H9 (cell line): Measurements from ENCODE around the gene SPATA3. TPM values are rescaled to one million over a fixed set of nuclear protein-coding genes. Genes with fewer than 3 reads are reported as not detected.

Experiments
- DNase-seq: peaks from one replicate; pipeline ENCODE4 v3.0.0-alpha.2; 2017
- H2AFZ ChIP-seq: one replicate; pipeline ENCODE4 v1.6.1; 2013; ENCODE audit warnings: mild to moderate bottlenecking, low read length, control low read depth, moderate library complexity
- H2AK5ac ChIP-seq: 2 replicates; pipeline ENCODE4 v1.6.1; 2013; ENCODE audit warnings: low read length, control low read depth, mixed read lengths; ENCODE audit not compliant: insufficient read length
- H2BK120ac ChIP-seq: one replicate; pipeline ENCODE4 v1.6.1; 2013; ENCODE audit warnings: low read depth, mild to moderate bottlenecking, low read length, control low read depth, inconsistent platforms; ENCODE audit not compliant: poor library complexity, severe bottlenecking
- H2BK12ac ChIP-seq: 2 replicates; pipeline ENCODE4 v1.6.1; 2013; ENCODE audit warnings: low read length, control low read depth, mixed read lengths, low read depth; ENCODE audit not compliant: insufficient read length
- H2BK15ac ChIP-seq: 2 replicates; pipeline ENCODE4 v1.6.1; 2013; ENCODE audit warnings: low read depth, low read length, control low read depth
- H2BK20ac ChIP-seq: one replicate; pipeline ENCODE4 v1.6.1; 2013; ENCODE audit warnings: low read depth, mild to moderate bottlenecking, low read length, control low read depth, inconsistent platforms; ENCODE audit not compliant: poor library complexity, severe bottlenecking
- H2BK5ac ChIP-seq: 2 replicates; pipeline ENCODE4 v1.6.1; 2013; ENCODE audit warnings: low read length, control low read depth, mixed read lengths; ENCODE audit not compliant: insufficient read length
- H3K14ac ChIP-seq: 2 replicates; pipeline ENCODE4 v1.6.1; 2013; ENCODE audit warnings: low read length, control low read depth; ENCODE audit not compliant: insufficient read depth
- H3K18ac ChIP-seq: 2 replicates; pipeline ENCODE4 v1.6.1; 2013; ENCODE audit warnings: low read depth, mild to moderate bottlenecking, mixed read lengths, low read length, control low read depth; ENCODE audit not compliant: insufficient read length
- H3K23ac ChIP-seq: 2 replicates; pipeline ENCODE4 v1.6.1; 2013; ENCODE audit warnings: low read length, control low read depth, mixed read lengths, low read depth; ENCODE audit not compliant: insufficient read length
- H3K23me2 ChIP-seq: 2 replicates; pipeline ENCODE4 v1.6.1; 2013; ENCODE audit warnings: low read depth, mild to moderate bottlenecking, mixed read lengths, low read length, control low read depth; ENCODE audit not compliant: insufficient read length, poor library complexity, severe bottlenecking
- H3K27ac ChIP-seq: 2 replicates; pipeline ENCODE4 v1.5.1; 2013; ENCODE audit warnings: low read length, control low read depth, mixed read lengths, low read depth; ENCODE audit not compliant: insufficient read length
- H3K27me3 ChIP-seq: 2 replicates; pipeline ENCODE4 v1.6.1; 2013; ENCODE audit warnings: low read length, control low read depth, inconsistent platforms; ENCODE audit not compliant: insufficient read depth
- H3K4ac ChIP-seq: 2 replicates; pipeline ENCODE4 v1.6.1; 2013; ENCODE audit warnings: low read depth, mild to moderate bottlenecking, control low read depth, inconsistent platforms, low read length, moderate library complexity
- H3K4me1 ChIP-seq: 2 replicates; pipeline ENCODE4 v1.6.1; 2013; ENCODE audit warnings: low read length, control low read depth, inconsistent platforms; ENCODE audit not compliant: insufficient read depth
- H3K4me2 ChIP-seq: 2 replicates; pipeline ENCODE4 v1.6.1; 2013; ENCODE audit warnings: low read length, control low read depth, mixed read lengths; ENCODE audit not compliant: insufficient read length, insufficient read depth
- H3K56ac ChIP-seq: 2 replicates; pipeline ENCODE4 v1.6.1; 2013; ENCODE audit warnings: low read depth, mild to moderate bottlenecking, mixed read lengths, low read length, control low read depth; ENCODE audit not compliant: insufficient read length
- H3K79me1 ChIP-seq: 2 replicates; pipeline ENCODE4 v1.6.1; 2013; ENCODE audit warnings: low read depth, mild to moderate bottlenecking, moderate library complexity, low read length, control low read depth, inconsistent platforms; ENCODE audit not compliant: insufficient read depth, poor library complexity, severe bottlenecking
- H3K79me2 ChIP-seq: 2 replicates; pipeline ENCODE4 v1.6.1; 2013; ENCODE audit warnings: low read length, control low read depth, inconsistent platforms; ENCODE audit not compliant: insufficient read depth
- H3K9ac ChIP-seq: 2 replicates; pipeline ENCODE4 v1.6.1; 2013; ENCODE audit warnings: low read length, control low read depth, mixed read lengths; ENCODE audit not compliant: insufficient read length; ENCODE audit errors: extremely low read depth
- H3K9me3 ChIP-seq: one replicate; pipeline ENCODE4 v1.6.1; 2013; ENCODE audit warnings: low read depth, low read length, inconsistent platforms; ENCODE audit not compliant: control insufficient read depth
- H3T11ph ChIP-seq: one replicate; pipeline ENCODE4 v1.6.1; 2013; ENCODE audit warnings: mild to moderate bottlenecking, low read length, control low read depth, inconsistent platforms
- H4K20me1 ChIP-seq: one replicate; pipeline ENCODE4 v1.6.1; 2013; ENCODE audit not compliant: control insufficient read depth, insufficient read length, insufficient read depth
- H4K5ac ChIP-seq: 2 replicates; pipeline ENCODE4 v1.6.1; 2013; ENCODE audit warnings: low read depth, mild to moderate bottlenecking, mixed read lengths, low read length, control low read depth; ENCODE audit not compliant: insufficient read length
- H4K8ac ChIP-seq: replicated peaks from 2 replicates; pipeline ENCODE4 v1.6.1; 2013; ENCODE audit warnings: low read length, control low read depth, mixed read lengths, low read depth; ENCODE audit not compliant: insufficient read length
- H4K91ac ChIP-seq: 2 replicates; pipeline ENCODE4 v1.6.1; 2013; ENCODE audit warnings: low read depth, mild to moderate bottlenecking, moderate library complexity, mixed read lengths, low read length, control low read depth; ENCODE audit not compliant: insufficient read length
- H3K27ac Mint-ChIP-seq, 3 experiments: 2 replicates in 2 of 3; 3 replicates in 1 of 3; pipeline ENCODE4 v1.8.0; 2020 to 2021; ENCODE audit warnings: mixed read lengths in 3 of 3, mild to moderate bottlenecking in 1 of 3, moderate library complexity in 1 of 3
- H3K27me3 Mint-ChIP-seq: 2 replicates; pipeline ENCODE4 v1.8.0; 2021; ENCODE audit warnings: low read depth, mild to moderate bottlenecking, moderate library complexity, mixed read lengths
- H3K36me3 Mint-ChIP-seq, 3 experiments: 2 replicates in 2 of 3; 3 replicates in 1 of 3; pipeline ENCODE4 v1.8.0; 2020 to 2021; ENCODE audit warnings: low read depth in 3 of 3, mixed read lengths in 3 of 3; ENCODE audit not compliant: insufficient read depth in 1 of 3
- H3K4me1 Mint-ChIP-seq, 2 experiments: 2 replicates each; pipeline ENCODE4 v1.8.0; 2020; ENCODE audit warnings: mixed read lengths in 2 of 2
- H3K4me3 Mint-ChIP-seq, 2 experiments: 2 replicates in 1 of 2; 3 replicates in 1 of 2; pipeline ENCODE4 v1.8.0; 2020 to 2021; ENCODE audit warnings: mild to moderate bottlenecking in 2 of 2, mixed read lengths in 2 of 2, moderate library complexity in 1 of 2
- H3K9me3 Mint-ChIP-seq, 2 experiments: 2 replicates in 1 of 2; 3 replicates in 1 of 2; pipeline ENCODE4 v1.8.0; 2020; ENCODE audit warnings: mild to moderate bottlenecking in 2 of 2, mixed read lengths in 2 of 2, moderate library complexity in 1 of 2
- WGBS: extraction: QIAGEN DNeasy Blood & Tissue Kit; methylation state at CpG from one replicate; pipeline ENCODE4 v1.1.7; 2013; ENCODE audit warnings: missing lambda C conversion rate, low lambda C conversion rate, mixed read lengths; ENCODE audit not compliant: insufficient read length; ENCODE audit errors: extremely low coverage; 5-methylcytosine and 5-hydroxymethylcytosine counted together
- total RNA-seq: library from RNA; stranded (reverse); gene quantifications from 2 replicates; pipeline ENCODE4 v1.2.1, GENCODE V29; 2021
- TF ChIP-seq, protein P1 (sequence below): fragments of 200-600 bp; sonication (generic); conservative IDR thresholded peaks from 3 replicates; pipeline ENCODE4 v1.8.0; 2021; ENCODE audit warnings: antibody characterized with exemption, mild to moderate bottlenecking

SPATA3 gene
- total RNA-seq, 1 experiment from 2014 or later, result not detected

DNA sequence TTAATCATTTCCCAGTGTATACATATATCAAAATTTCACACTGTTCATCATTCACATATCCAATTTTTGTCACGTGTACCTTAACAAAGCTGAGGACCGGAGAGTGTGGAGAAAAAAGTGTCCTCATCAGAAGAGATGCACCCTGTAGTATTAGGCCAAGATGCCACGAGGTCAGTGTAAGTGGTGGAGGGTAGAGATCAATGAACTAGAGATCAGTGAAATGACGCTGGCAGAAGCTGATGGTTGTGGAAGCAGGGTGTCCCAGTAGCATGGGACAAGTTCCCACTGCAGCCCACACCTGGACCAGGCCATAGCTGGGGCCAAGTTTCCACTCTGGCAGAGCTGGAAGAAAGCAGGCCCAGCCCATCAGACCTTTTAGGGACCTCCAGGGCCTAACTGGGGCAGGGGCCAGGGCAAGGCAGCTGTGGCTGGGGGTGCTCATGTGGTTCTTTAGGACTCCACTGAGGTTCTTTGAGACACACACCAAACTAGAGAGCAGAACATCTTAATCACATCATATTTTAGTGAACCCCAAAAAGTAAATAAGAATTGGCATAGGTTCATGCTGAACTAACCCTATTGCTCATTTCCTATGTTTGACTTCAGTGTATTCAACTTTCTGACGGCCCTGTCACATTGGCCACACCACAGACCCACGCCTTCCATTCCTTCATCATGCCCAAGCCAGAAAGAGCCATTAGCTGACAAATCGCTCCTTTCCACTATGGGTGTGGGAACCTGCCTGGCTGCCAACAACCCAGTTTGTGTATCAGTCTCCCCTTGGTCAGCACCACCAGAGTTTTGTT, 49.3 kb upstream of the SPATA3 start:
- H3K56ac ChIP-seq, result no peak overlapping the region
- no peak overlapping the region for H2BK5ac ChIP-seq
- H3K18ac ChIP-seq, result no peak overlapping the region
- DNase-seq, result no peak
- H4K91ac ChIP-seq, result no peak overlapping the region
- H3K23ac ChIP-seq, result no peak overlapping the region
- no peak overlapping the region for H3K4me2 ChIP-seq
- H3K27me3 ChIP-seq, result no peaks in the 10 kb centered on the region
- H3K27me3 Mint-ChIP-seq, result peaks cover 2% of the 10 kb centered on the region
- H3K4me1 Mint-ChIP-seq, result peaks cover 0 to 5% of the 10 kb centered on the region in 2 experiments; a peak in 3 of 4 replicates
- no peak overlapping the region for H3K14ac ChIP-seq
- no peaks in the 10 kb centered on the region for H3K36me3 Mint-ChIP-seq
- H2BK12ac ChIP-seq, result no peak overlapping the region
- H3T11ph ChIP-seq, result no peak overlapping the region
- no peak overlapping the region for H4K8ac ChIP-seq
- no peak overlapping the region for H2BK120ac ChIP-seq
- H3K4ac ChIP-seq, result no peak overlapping the region
- no peaks in the 10 kb centered on the region for H3K9me3 Mint-ChIP-seq
- no peaks in the 10 kb centered on the region for H3K23me2 ChIP-seq
- no peak overlapping the region for H2AK5ac ChIP-seq
- no peaks in the 10 kb centered on the region for H3K4me1 ChIP-seq
- H3K79me2 ChIP-seq, result no peaks in the 10 kb centered on the region
- H3K4me3 Mint-ChIP-seq, result no peak overlapping the region
- H4K20me1 ChIP-seq, result no peaks in the 10 kb centered on the region
- H3K9ac ChIP-seq, result no peak overlapping the region
- no peaks in the 10 kb centered on the region for H3K79me1 ChIP-seq
- H3K9me3 ChIP-seq, result no peaks in the 10 kb centered on the region
- H2BK20ac ChIP-seq, result no peak overlapping the region
- no peak overlapping the region for H3K27ac Mint-ChIP-seq
- no CpG with 5 or more reads among the region's 7 CpGs for WGBS
- TF ChIP-seq, protein P1, sequence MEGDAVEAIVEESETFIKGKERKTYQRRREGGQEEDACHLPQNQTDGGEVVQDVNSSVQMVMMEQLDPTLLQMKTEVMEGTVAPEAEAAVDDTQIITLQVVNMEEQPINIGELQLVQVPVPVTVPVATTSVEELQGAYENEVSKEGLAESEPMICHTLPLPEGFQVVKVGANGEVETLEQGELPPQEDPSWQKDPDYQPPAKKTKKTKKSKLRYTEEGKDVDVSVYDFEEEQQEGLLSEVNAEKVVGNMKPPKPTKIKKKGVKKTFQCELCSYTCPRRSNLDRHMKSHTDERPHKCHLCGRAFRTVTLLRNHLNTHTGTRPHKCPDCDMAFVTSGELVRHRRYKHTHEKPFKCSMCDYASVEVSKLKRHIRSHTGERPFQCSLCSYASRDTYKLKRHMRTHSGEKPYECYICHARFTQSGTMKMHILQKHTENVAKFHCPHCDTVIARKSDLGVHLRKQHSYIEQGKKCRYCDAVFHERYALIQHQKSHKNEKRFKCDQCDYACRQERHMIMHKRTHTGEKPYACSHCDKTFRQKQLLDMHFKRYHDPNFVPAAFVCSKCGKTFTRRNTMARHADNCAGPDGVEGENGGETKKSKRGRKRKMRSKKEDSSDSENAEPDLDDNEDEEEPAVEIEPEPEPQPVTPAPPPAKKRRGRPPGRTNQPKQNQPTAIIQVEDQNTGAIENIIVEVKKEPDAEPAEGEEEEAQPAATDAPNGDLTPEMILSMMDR, result no peak
- H2AFZ ChIP-seq, result no peak overlapping the region
- no peak overlapping the region for H2BK15ac ChIP-seq
- H4K5ac ChIP-seq, result no peak overlapping the region
- no peak overlapping the region for H3K27ac ChIP-seq
